ENCODE results near the gene SORL1. TPM values are rescaled to one million over a fixed set of nuclear protein-coding genes. Genes with fewer than 3 reads are reported as not detected.

The SORL1 gene
- total and polyA plus RNA-seq, 7 donors: 3.2 to 19.8 (median 12.2) TPM

GRCh38 chr11:121482231-121483129 lies 30.4 kb downstream of the SORL1 start:
- intact Hi-C loops (cut with DNase I): no loop called here
- peaks cover 0 to 3% (median 0%) of the 10 kb centered on the region in 4 donors for H3K4me1 ChIP-seq
- no peaks in the 10 kb centered on the region for H3K27me3 ChIP-seq
- no peak overlapping the region for H3K4me3 ChIP-seq
- no peaks in the 10 kb centered on the region for H3K36me3 ChIP-seq
- H3K27ac ChIP-seq: no peak overlapping the region
- TF ChIP-seq POLR2A (IDR thresholded peaks at IDR 0.05) (no peak), POLR2AphosphoS5 (IDR thresholded peaks at IDR 0.05) (no peak), EP300 (IDR thresholded peaks at IDR 0.05) (no peak), CTCF (IDR thresholded peaks at IDR 0.05) (no peak)
- WGBS, 2 donors: 62 to 85% methylated on average over 9 of the region's 9 CpGs
- H3K9me3 ChIP-seq: no peaks in the 10 kb centered on the region
- DNase-seq: no peak

GRCh38 chr11:121483805-121484480 lies 31.8 kb downstream of the SORL1 start:
- intact Hi-C loops (cut with DNase I): no loop called here
- H3K27ac ChIP-seq: no peak overlapping the region
- no peaks in the 10 kb centered on the region for H3K27me3 ChIP-seq
- 77 to 89% methylated on average over 4 of the region's 4 CpGs for WGBS, 2 donors
- TF ChIP-seq EP300 (IDR thresholded peaks at IDR 0.05): no peak
- no peak for TF ChIP-seq POLR2A (IDR thresholded peaks at IDR 0.05)
- no peak for TF ChIP-seq CTCF (IDR thresholded peaks at IDR 0.05)
- TF ChIP-seq POLR2AphosphoS5 (IDR thresholded peaks at IDR 0.05): no peak
- no peak for DNase-seq
- H3K9me3 ChIP-seq: no peaks in the 10 kb centered on the region
- H3K36me3 ChIP-seq: no peaks in the 10 kb centered on the region
- H3K4me1 ChIP-seq: peaks cover 0 to 13% (median 6%) of the 10 kb centered on the region in 4 donors
- H3K4me3 ChIP-seq: no peak overlapping the region

GRCh38 chr11:121485216-121485615 lies 33.1 kb downstream of the SORL1 start:
- TF ChIP-seq EP300 (IDR thresholded peaks at IDR 0.05) (no peak), POLR2A (IDR thresholded peaks at IDR 0.05) (no peak), POLR2AphosphoS5 (IDR thresholded peaks at IDR 0.05) (no peak), CTCF (IDR thresholded peaks at IDR 0.05) (no peak)
- no peak for DNase-seq
- intact Hi-C loops (cut with DNase I): no loop called here
- H3K27ac ChIP-seq: no peak overlapping the region
- H3K4me1 ChIP-seq: peaks cover 0 to 13% (median 6%) of the 10 kb centered on the region in 4 donors
- no peaks in the 10 kb centered on the region for H3K27me3 ChIP-seq
- 88 to 90% methylated on average over 7 of the region's 7 CpGs for WGBS, 2 donors
- H3K4me3 ChIP-seq: no peak overlapping the region
- no peaks in the 10 kb centered on the region for H3K36me3 ChIP-seq
- no peaks in the 10 kb centered on the region for H3K9me3 ChIP-seq

- intact Hi-C loops (cut with DNase I): no loop called here
- no peak for DNase-seq
- no peak overlapping the region for H3K27ac ChIP-seq
- no peaks in the 10 kb centered on the region for H3K9me3 ChIP-seq
- TF ChIP-seq CTCF (IDR thresholded peaks at IDR 0.05) (no peak), POLR2AphosphoS5 (IDR thresholded peaks at IDR 0.05) (no peak), EP300 (IDR thresholded peaks at IDR 0.05) (no peak)
- WGBS, 2 donors: 87 to 95% methylated on average over 5 of the region's 5 CpGs
- no peaks in the 10 kb centered on the region for H3K36me3 ChIP-seq
- no peaks in the 10 kb centered on the region for H3K27me3 ChIP-seq
- H3K4me3 ChIP-seq: no peak overlapping the region
- peaks cover 0 to 13% (median 6%) of the 10 kb centered on the region in 4 donors for H3K4me1 ChIP-seq
Observed at GRCh38 chr11:121486054-121486453, 33.9 kb downstream of the SORL1 start.
